Endodermal cell (in vitro differentiated cells): Measurements from ENCODE around the gene NFX1. TPM values are rescaled to one million over a fixed set of nuclear protein-coding genes. Genes with fewer than 3 reads are reported as not detected.

Experiments
- DNase-seq: peaks from one replicate; pipeline ENCODE4 v3.0.0-alpha.2; 2017
- H3K27ac ChIP-seq: 2 replicates; pipeline ENCODE4 v1.5.1; 2013; ENCODE audit warnings: mild to moderate bottlenecking, low read depth, low read length, moderate library complexity
- H3K27me3 ChIP-seq: 2 replicates; pipeline ENCODE4 v1.6.1; 2013; ENCODE audit warnings: mild to moderate bottlenecking, low read length, moderate library complexity; ENCODE audit not compliant: insufficient read depth, control insufficient read depth, poor library complexity, severe bottlenecking
- H3K36me3 ChIP-seq: 2 replicates; pipeline ENCODE4 v1.7.0; 2013; ENCODE audit warnings: mild to moderate bottlenecking, low read length, moderate library complexity; ENCODE audit not compliant: control insufficient read depth, insufficient read depth
- H3K4me1 ChIP-seq: one replicate; pipeline ENCODE4 v1.7.0; 2013; ENCODE audit warnings: low read length; ENCODE audit not compliant: control insufficient read depth, insufficient read depth
- H3K4me3 ChIP-seq: 2 replicates; pipeline ENCODE4 v1.5.1; 2013; ENCODE audit warnings: mild to moderate bottlenecking, low read length, moderate library complexity
- H3K9ac ChIP-seq: 2 replicates; pipeline ENCODE4 v1.6.1; 2013; ENCODE audit warnings: mild to moderate bottlenecking, low read length, moderate library complexity; ENCODE audit not compliant: poor library complexity, severe bottlenecking; ENCODE audit errors: extremely low read depth
- H3K9me3 ChIP-seq: 2 replicates; pipeline ENCODE4 v1.6.1; 2013; ENCODE audit warnings: mild to moderate bottlenecking, low read length, moderate library complexity; ENCODE audit not compliant: control insufficient read depth
- H3K27ac Mint-ChIP-seq: 2 replicates; pipeline ENCODE4 v1.8.0; 2020; ENCODE audit warnings: mixed read lengths
- H3K27me3 Mint-ChIP-seq: 2 replicates; pipeline ENCODE4 v1.8.0; 2021; ENCODE audit warnings: mild to moderate bottlenecking, mixed read lengths; ENCODE audit not compliant: insufficient read depth
- H3K36me3 Mint-ChIP-seq: 2 replicates; pipeline ENCODE4 v1.8.0; 2020; ENCODE audit warnings: low read depth, mixed read lengths
- H3K4me1 Mint-ChIP-seq: 2 replicates; pipeline ENCODE4 v1.8.0; 2020; ENCODE audit warnings: mixed read lengths
- H3K4me3 Mint-ChIP-seq: 2 replicates; pipeline ENCODE4 v1.8.0; 2020; ENCODE audit warnings: mild to moderate bottlenecking, moderate library complexity, mixed read lengths
- H3K9me3 Mint-ChIP-seq: 2 replicates; pipeline ENCODE4 v1.8.0; 2020; ENCODE audit warnings: mild to moderate bottlenecking, mixed read lengths
- WGBS, 2 experiments: methylation state at CpG; one replicate each; pipeline versions ENCODE4 v1.1.5 to v1.1.7; 2013; ENCODE audit warnings: missing lambda C conversion rate in 2 of 2, mixed read lengths in 1 of 2; ENCODE audit not compliant: insufficient coverage in 1 of 2, insufficient read length in 1 of 2; 5-methylcytosine and 5-hydroxymethylcytosine counted together
- total RNA-seq, 2 donors: library from RNA; stranded (reverse); fragmentation: NEBNext Ultra II Directional in 1 of 2; extraction: Animal tissue kit (Norgen Biotek cat#: 25700) in 1 of 2; gene quantifications; 2 replicates in 1 of 2; 3 replicates in 1 of 2; pipeline ENCODE4 v1.2.1, GENCODE V29; 2021
- TF ChIP-seq, protein P1 (sequence below): fragments of 200-600 bp; sonication (generic); conservative IDR thresholded peaks from 2 replicates; pipeline ENCODE4 v1.5.0; 2021; ENCODE audit warnings: antibody characterized with exemption, mild to moderate bottlenecking

The NFX1 gene
- total RNA-seq, 2 donors from 2014 or later = 23.1 to 24.0 TPM

DNA sequence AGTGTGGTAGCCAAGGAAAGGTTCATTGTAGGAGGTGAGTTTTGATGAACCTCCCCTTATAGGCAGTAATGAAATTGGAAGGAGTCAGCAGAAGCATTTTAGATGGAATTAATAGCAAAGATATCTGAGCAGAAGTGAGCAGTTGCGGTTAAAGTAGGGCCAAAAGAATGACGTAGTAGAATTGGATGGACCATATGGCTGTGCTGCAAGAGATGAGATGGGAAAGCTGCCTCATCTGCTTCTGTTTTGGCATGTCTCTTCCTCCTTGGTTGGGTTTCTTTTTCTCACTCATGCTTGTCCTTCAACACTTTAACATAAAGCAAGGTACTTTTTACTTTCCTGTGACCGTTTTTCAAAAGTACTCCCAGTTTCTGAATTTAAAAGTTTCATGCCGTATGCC, 56.2 kb downstream of the NFX1 start:
- peaks cover 65% of the 10 kb centered on the region for H3K36me3 ChIP-seq
- peaks cover 75% of the 10 kb centered on the region for H3K36me3 Mint-ChIP-seq

GRCh38 chr9:33348998-33349397, 58.7 kb downstream of the NFX1 start:
- H3K9me3 ChIP-seq = no peaks in the 10 kb centered on the region
- no peak overlapping the region for H3K4me3 Mint-ChIP-seq
- no peaks in the 10 kb centered on the region for H3K9me3 Mint-ChIP-seq
- no peak overlapping the region for H3K9ac ChIP-seq
- no peak overlapping the region for H3K4me3 ChIP-seq
- H3K27ac ChIP-seq = no peak overlapping the region
- no peak for DNase-seq
- H3K27me3 Mint-ChIP-seq = no peaks in the 10 kb centered on the region
- H3K27ac Mint-ChIP-seq = no peak overlapping the region
- WGBS, 2 experiments = 93 to 100% methylated on average over 3 to 4 of the region's 4 CpGs
- peaks cover 50% of the 10 kb centered on the region for H3K36me3 ChIP-seq
- TF ChIP-seq, protein P1, sequence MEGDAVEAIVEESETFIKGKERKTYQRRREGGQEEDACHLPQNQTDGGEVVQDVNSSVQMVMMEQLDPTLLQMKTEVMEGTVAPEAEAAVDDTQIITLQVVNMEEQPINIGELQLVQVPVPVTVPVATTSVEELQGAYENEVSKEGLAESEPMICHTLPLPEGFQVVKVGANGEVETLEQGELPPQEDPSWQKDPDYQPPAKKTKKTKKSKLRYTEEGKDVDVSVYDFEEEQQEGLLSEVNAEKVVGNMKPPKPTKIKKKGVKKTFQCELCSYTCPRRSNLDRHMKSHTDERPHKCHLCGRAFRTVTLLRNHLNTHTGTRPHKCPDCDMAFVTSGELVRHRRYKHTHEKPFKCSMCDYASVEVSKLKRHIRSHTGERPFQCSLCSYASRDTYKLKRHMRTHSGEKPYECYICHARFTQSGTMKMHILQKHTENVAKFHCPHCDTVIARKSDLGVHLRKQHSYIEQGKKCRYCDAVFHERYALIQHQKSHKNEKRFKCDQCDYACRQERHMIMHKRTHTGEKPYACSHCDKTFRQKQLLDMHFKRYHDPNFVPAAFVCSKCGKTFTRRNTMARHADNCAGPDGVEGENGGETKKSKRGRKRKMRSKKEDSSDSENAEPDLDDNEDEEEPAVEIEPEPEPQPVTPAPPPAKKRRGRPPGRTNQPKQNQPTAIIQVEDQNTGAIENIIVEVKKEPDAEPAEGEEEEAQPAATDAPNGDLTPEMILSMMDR = no peak
- peaks cover 5% of the 10 kb centered on the region for H3K4me1 Mint-ChIP-seq
- H3K36me3 Mint-ChIP-seq = peaks cover 54% of the 10 kb centered on the region
- H3K27me3 ChIP-seq = no peaks in the 10 kb centered on the region
- no peaks in the 10 kb centered on the region for H3K4me1 ChIP-seq

More for the DNA sequence above, 56.2 kb downstream of the NFX1 start:
- DNase-seq = no peak
- H3K9ac ChIP-seq = no peak overlapping the region
- H3K27ac ChIP-seq = no peak overlapping the region
- Mint-ChIP-seq H3K27ac (no peak overlapping the region), H3K27me3 (no peaks in the 10 kb centered on the region), H3K4me1 (no peaks in the 10 kb centered on the region), H3K9me3 (no peaks in the 10 kb centered on the region), H3K4me3 (no peak overlapping the region)
- H3K4me1 ChIP-seq = no peaks in the 10 kb centered on the region
- H3K9me3 ChIP-seq = peaks cover 2% of the 10 kb centered on the region
- TF ChIP-seq, protein P1 = no peak
- no peaks in the 10 kb centered on the region for H3K27me3 ChIP-seq
- no peak overlapping the region for H3K4me3 ChIP-seq
- 89 to 100% methylated on average over 2 to 4 of the region's 4 CpGs for WGBS, 2 experiments

DNA sequence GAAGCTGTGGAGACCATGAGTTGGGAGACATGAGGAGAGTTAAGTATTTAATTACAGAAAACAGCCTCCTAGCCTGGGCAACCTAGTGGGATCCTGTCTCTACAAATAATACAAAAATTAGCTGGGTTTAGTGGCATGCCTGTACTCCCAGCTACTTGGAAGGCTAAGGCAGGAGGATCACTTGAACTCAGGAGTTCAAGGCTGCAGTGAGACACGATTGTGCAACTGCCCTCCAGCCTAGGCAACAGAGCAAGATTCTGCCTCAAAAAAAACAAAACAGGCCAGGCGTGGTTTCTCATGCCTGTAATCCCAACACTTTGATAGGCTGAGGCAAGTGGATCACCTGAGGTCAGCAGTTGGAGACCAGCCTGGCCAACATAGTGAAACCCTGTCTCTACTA, 59.4 kb downstream of the NFX1 start:
- Mint-ChIP-seq H3K9me3 (no peaks in the 10 kb centered on the region), H3K4me3 (no peak overlapping the region), H3K4me1 (peaks cover 5% of the 10 kb centered on the region), H3K36me3 (peaks cover 52% of the 10 kb centered on the region), H3K27me3 (no peaks in the 10 kb centered on the region), H3K27ac (no peak overlapping the region)
- Histone ChIP-seq H3K27me3 (no peaks in the 10 kb centered on the region), H3K4me3 (no peak overlapping the region), H3K9me3 (no peaks in the 10 kb centered on the region), H3K36me3 (peaks cover 52% of the 10 kb centered on the region), H3K27ac (no peak overlapping the region), H3K4me1 (no peaks in the 10 kb centered on the region), H3K9ac (no peak overlapping the region)
- 92 to 96% methylated on average over 2 of the region's 2 CpGs for WGBS, 2 experiments
- no peak for DNase-seq
- TF ChIP-seq, protein P1 = no peak
